Right atrium auricular region (tissue), 2 donors: ENCODE measurements around the gene AGBL4. TPM values are rescaled to one million over a fixed set of nuclear protein-coding genes. Genes with fewer than 3 reads are reported as not detected.

Experiments
- DNase-seq: peaks from one replicate; pipeline ENCODE4 v3.0.0-alpha.2; 2019; ENCODE audit warnings: low spot score
- H3K27ac ChIP-seq, 2 donors: fragments of 200-600 bp; sonication (generic); 1 replicate in 1 of 2; 2 replicates in 1 of 2; pipeline ENCODE4 v1.5.1; 2016 to 2019
- H3K27me3 ChIP-seq, 2 donors: fragments of 200-600 bp; sonication (generic); one replicate each; pipeline versions ENCODE4 v1.5.1 to v1.6.0; 2017 to 2019
- H3K36me3 ChIP-seq: fragments of 200-600 bp; sonication (generic); one replicate; pipeline ENCODE4 v1.5.1; 2016
- H3K4me1 ChIP-seq, 2 donors: fragments of 200-600 bp; sonication (generic); one replicate each; pipeline versions ENCODE4 v1.5.1 to v1.6.0; 2017 to 2019
- H3K4me3 ChIP-seq, 2 donors: fragments of 200-600 bp; sonication (generic); 1 replicate in 1 of 2; 2 replicates in 1 of 2; pipeline ENCODE4 v1.5.1; 2017 to 2019; ENCODE audit warnings: mild to moderate bottlenecking in 1 of 2, moderate library complexity in 1 of 2
- H3K9me3 ChIP-seq, 2 donors: fragments of 200-600 bp; sonication (generic); one replicate each; pipeline ENCODE4 v1.5.1; 2019
- total RNA-seq, 2 donors: library from RNA; depleted of rRNA; stranded (reverse); fragments of >200 nt; gene quantifications; one replicate each; pipeline ENCODE4 v1.1.0, GENCODE V29; 2016
- TF ChIP-seq, protein P1 (sequence below), 2 donors: fragments of 200-600 bp; sonication (generic); IDR thresholded peaks; one replicate each; pipeline ENCODE4 v1.5.1; 2019; ENCODE audit warnings: antibody characterized with exemption in 2 of 2

Gene AGBL4
- total RNA-seq, 2 donors from 2014 or later = 0.94 to 1.7 TPM

DNA sequence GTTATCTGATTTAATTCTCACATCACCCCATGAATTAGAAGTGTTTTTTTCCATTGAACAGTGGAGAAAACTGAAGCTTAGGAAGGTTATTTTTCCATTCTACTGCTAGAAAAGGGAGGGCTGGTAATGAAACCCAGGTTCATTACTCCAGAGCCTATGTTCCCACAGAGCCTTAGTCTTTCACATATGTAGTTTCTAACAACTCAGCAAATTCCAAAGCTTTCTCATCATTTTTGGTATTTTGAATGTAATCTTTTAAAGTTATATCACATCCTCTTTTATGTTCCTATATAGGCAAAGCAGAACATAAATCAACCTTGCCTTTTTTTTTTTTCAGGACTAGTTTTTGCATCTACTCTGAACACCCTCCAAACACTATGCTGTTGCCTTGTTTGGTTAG lies 1115.1 kb downstream of the AGBL4 start:
- H3K4me3 ChIP-seq = no peak overlapping the region
- no peaks in the 10 kb centered on the region for H3K4me1 ChIP-seq

DNA sequence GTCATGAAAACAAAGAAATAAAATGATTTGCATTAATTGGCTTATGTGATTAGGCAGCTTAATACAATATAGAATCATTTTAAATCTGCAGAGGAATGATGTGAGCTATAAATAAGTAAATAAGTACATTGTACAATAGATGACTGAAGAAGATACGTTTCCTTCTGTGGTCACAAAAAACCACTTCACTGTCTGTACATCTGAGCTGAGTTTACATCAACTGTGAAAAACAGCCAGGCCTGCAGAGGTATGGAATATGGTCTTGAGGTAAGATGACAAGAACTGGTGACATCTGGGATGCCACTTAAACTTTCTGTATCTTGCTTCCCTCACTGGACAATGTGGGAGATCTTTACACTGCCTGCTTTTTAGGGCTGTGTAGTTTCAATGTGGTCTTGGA lies 1117.0 kb downstream of the AGBL4 start:
- DNase-seq = no peak
- Histone ChIP-seq H3K9me3 (no peaks in the 10 kb centered on the region), H3K27me3 (no peaks in the 10 kb centered on the region), H3K36me3 (no peaks in the 10 kb centered on the region), H3K27ac (no peak overlapping the region), H3K4me1 (no peaks in the 10 kb centered on the region), H3K4me3 (no peak overlapping the region)
- TF ChIP-seq, protein P1, sequence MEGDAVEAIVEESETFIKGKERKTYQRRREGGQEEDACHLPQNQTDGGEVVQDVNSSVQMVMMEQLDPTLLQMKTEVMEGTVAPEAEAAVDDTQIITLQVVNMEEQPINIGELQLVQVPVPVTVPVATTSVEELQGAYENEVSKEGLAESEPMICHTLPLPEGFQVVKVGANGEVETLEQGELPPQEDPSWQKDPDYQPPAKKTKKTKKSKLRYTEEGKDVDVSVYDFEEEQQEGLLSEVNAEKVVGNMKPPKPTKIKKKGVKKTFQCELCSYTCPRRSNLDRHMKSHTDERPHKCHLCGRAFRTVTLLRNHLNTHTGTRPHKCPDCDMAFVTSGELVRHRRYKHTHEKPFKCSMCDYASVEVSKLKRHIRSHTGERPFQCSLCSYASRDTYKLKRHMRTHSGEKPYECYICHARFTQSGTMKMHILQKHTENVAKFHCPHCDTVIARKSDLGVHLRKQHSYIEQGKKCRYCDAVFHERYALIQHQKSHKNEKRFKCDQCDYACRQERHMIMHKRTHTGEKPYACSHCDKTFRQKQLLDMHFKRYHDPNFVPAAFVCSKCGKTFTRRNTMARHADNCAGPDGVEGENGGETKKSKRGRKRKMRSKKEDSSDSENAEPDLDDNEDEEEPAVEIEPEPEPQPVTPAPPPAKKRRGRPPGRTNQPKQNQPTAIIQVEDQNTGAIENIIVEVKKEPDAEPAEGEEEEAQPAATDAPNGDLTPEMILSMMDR (IDR thresholded peaks at IDR 0.05) = no peak

More for the DNA sequence above, 1115.1 kb downstream of the AGBL4 start:
- Histone ChIP-seq H3K27me3 (no peaks in the 10 kb centered on the region), H3K36me3 (no peaks in the 10 kb centered on the region), H3K9me3 (no peaks in the 10 kb centered on the region), H3K27ac (no peak overlapping the region)
- DNase-seq = no peak
- TF ChIP-seq, protein P1 (IDR thresholded peaks at IDR 0.05) = no peak

DNA sequence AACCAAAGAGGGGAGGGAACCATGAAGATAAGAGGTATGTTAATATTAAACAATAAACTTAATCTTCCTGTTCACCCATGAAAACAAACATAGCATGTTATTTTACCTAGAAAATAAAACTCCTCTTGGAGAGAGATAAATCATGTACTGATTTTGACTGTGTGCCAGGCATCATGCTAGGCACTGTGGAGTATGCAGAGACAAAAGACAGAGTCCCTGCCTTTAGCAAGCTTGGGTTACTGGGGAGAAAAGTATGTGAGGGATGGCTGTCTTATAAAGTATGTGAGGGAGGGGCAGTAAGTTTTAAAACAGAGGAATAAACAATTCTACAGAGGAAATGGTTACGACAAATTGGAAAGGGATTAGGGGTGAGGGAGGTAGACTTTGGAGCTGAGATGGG lies 1117.6 kb downstream of the AGBL4 start:
- Histone ChIP-seq H3K36me3 (no peaks in the 10 kb centered on the region), H3K27ac (no peak overlapping the region), H3K27me3 (no peaks in the 10 kb centered on the region), H3K4me3 (no peak overlapping the region), H3K4me1 (no peaks in the 10 kb centered on the region), H3K9me3 (no peaks in the 10 kb centered on the region)
- DNase-seq = no peak
- TF ChIP-seq, protein P1 (IDR thresholded peaks at IDR 0.05) = no peak

GRCh38 chr1:48903291-48903690 lies 1120.5 kb downstream of the AGBL4 start:
- H3K27me3 ChIP-seq = no peaks in the 10 kb centered on the region
- no peak overlapping the region for H3K4me3 ChIP-seq
- no peak for DNase-seq
- H3K4me1 ChIP-seq = no peaks in the 10 kb centered on the region
- no peaks in the 10 kb centered on the region for H3K9me3 ChIP-seq
- TF ChIP-seq, protein P1 (IDR thresholded peaks at IDR 0.05) = no peak
- H3K27ac ChIP-seq = no peak overlapping the region
- H3K36me3 ChIP-seq = no peaks in the 10 kb centered on the region

- Histone ChIP-seq H3K27ac (no peak overlapping the region), H3K4me3 (no peak overlapping the region), H3K4me1 (no peaks in the 10 kb centered on the region), H3K27me3 (no peaks in the 10 kb centered on the region), H3K9me3 (no peaks in the 10 kb centered on the region), H3K36me3 (no peaks in the 10 kb centered on the region)
- TF ChIP-seq, protein P1 (IDR thresholded peaks at IDR 0.05) = no peak
- DNase-seq = no peak
Observed at GRCh38 chr1:48898894-48899293, 1124.9 kb downstream of the AGBL4 start.

GRCh38 chr1:48889615-48890014 lies 1134.1 kb downstream of the AGBL4 start:
- Histone ChIP-seq H3K27me3 (no peaks in the 10 kb centered on the region), H3K27ac (no peak overlapping the region), H3K4me1 (no peaks in the 10 kb centered on the region), H3K36me3 (no peaks in the 10 kb centered on the region), H3K9me3 (no peaks in the 10 kb centered on the region), H3K4me3 (no peak overlapping the region)
- DNase-seq = no peak
- TF ChIP-seq, protein P1 (IDR thresholded peaks at IDR 0.05) = no peak
